Fibroblast of skin of left quadriceps (primary cell): ENCODE data around the gene PMPCB.
"Not testable (repeated sequence)": the region's sequence is repeated elsewhere in the genome, so short reads cannot be mapped to it uniquely, and the experiment has no call there.

Source experiments
- DNase-seq, 2 experiments: peaks; one replicate each; pipeline ENCODE4 v3.0.0-alpha.2; 2013; ENCODE audit warnings: low read depth in 2 of 2

The PMPCB gene

GRCh38 chr7:103296901-103297836 lies at the start of gene PMPCB:
Gene PMPCB, plus strand, starts transcription at chr7:103297435. Its CDS starts 25 bp downstream, at chr7:103297460.
- peak; percentile 78 for DNase-seq

GRCh38 chr7:103253699-103254506 lies 43.3 kb upstream of the PMPCB start:
- DNase-seq = not testable (repeated sequence)

GRCh38 chr7:103264054-103264453 lies 33.2 kb upstream of the PMPCB start:
- DNase-seq = not testable (repeated sequence)

GRCh38 chr7:103266229-103266628 lies 31.0 kb upstream of the PMPCB start:
- not testable (repeated sequence) for DNase-seq

- not testable (repeated sequence) for DNase-seq
Observed at GRCh38 chr7:103273374-103273773, 23.9 kb upstream of the PMPCB start.

- not testable (repeated sequence) for DNase-seq
Observed at GRCh38 chr7:103274867-103275266, 22.4 kb upstream of the PMPCB start.

- DNase-seq = not testable (repeated sequence)
Observed at GRCh38 chr7:103278195-103278594, 19.0 kb upstream of the PMPCB start.

GRCh38 chr7:103279636-103279962 lies 17.6 kb upstream of the PMPCB start:
- not testable (repeated sequence) for DNase-seq

GRCh38 chr7:103279963-103280802 lies 17.1 kb upstream of the PMPCB start:
- not testable (repeated sequence) for DNase-seq

GRCh38 chr7:103280803-103281155 lies 16.5 kb upstream of the PMPCB start:
- DNase-seq = not testable (repeated sequence)

- DNase-seq = not testable (repeated sequence)
Observed at GRCh38 chr7:103282802-103283427, 14.3 kb upstream of the PMPCB start.

- no peak for DNase-seq
Observed at GRCh38 chr7:103292122-103292521, 5.1 kb upstream of the PMPCB start.

GRCh38 chr7:103293526-103293925 lies 3.7 kb upstream of the PMPCB start:
- no peak for DNase-seq

- DNase-seq = no peak
Observed at GRCh38 chr7:103297837-103298179, 573 bp downstream of the PMPCB start.

- DNase-seq = no peak
Observed at GRCh38 chr7:103299660-103300059, 2.4 kb downstream of the PMPCB start.

GRCh38 chr7:103301441-103301840 lies 4.2 kb downstream of the PMPCB start:
- no peak for DNase-seq

- DNase-seq = no peak
Observed at GRCh38 chr7:103307503-103308231, 10.4 kb downstream of the PMPCB start.

- no peak for DNase-seq
Observed at GRCh38 chr7:103314852-103315251, 17.6 kb downstream of the PMPCB start.

- DNase-seq = no peak
Observed at GRCh38 chr7:103316380-103316941, 19.2 kb downstream of the PMPCB start.

- no peak for DNase-seq
Observed at GRCh38 chr7:103317009-103317408, 19.8 kb downstream of the PMPCB start.
